ENCODE measurements around the gene PNPLA2. TPM values are rescaled to one million over a fixed set of nuclear protein-coding genes. Genes with fewer than 3 reads are reported as not detected.

The PNPLA2 gene
- total RNA-seq, 2 experiments from 2014 or later: 202 to 220 TPM

DNA sequence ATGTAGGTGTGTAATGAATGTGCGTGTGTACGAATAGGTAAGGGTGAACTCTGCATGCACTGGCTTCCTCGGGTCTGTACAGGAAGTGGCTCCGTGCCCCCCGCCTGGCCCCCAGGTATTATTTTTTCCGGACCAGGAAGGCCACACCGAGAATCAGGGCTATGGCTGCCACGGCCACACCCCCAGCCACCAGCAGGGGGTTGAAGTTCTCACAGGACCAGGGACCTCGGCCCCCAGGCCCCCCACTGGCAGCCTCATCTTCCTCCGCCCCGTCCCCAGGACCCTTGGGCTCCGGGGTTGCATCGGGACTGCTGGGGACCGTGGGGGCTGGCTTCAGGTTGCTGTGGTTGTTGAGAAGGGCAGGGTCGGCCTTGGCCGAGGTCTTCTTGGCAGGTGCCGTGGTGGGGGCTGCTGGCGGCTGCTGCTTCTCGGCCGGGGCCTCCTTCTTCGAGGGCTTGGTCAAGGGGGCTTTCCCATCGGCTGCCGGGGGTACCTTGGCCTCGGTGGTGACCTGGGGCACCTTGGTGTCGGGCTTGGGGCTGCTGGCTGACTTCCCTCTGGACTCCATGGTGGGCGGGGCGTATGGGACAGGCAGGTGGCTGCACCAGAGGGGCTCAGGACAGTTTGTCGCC, 30.6 kb upstream of the PNPLA2 start:
- POLR2A ChIA-PET: no interaction called here
- no peak overlapping the region for H3K4me3 Mint-ChIP-seq

GRCh38 chr11:788953-789940, 29.5 kb upstream of the PNPLA2 start:
- DNase-seq: no peak
- no peak overlapping the region for H3K27ac Mint-ChIP-seq
- CTCF ChIA-PET: no interaction called here

More for the DNA sequence above, 30.6 kb upstream of the PNPLA2 start:
- CTCF ChIA-PET: no interaction called here
- peaks cover 16% of the 10 kb centered on the region for H3K36me3 ChIP-seq (ENCODE audit: insufficient read depth, low read length)
- H3K27me3 Mint-ChIP-seq: no peaks in the 10 kb centered on the region
- H3K36me3 Mint-ChIP-seq (ENCODE audit: low read depth): peaks cover 4% of the 10 kb centered on the region
- no peak for DNase-seq
- peaks cover 0 to 5% of the 10 kb centered on the region in 2 experiments for H3K9me3 ChIP-seq (ENCODE audit: control insufficient read depth in 1 of 2, insufficient read depth in 1 of 2, low read length in 2 of 2)
- no peaks in the 10 kb centered on the region for H3K9me3 Mint-ChIP-seq
- intact Hi-C loops (cut with DNase I, micrococcal nuclease): no loop called here
- H3K4me1 ChIP-seq (ENCODE audit: insufficient read depth, low read length): peaks cover 17% of the 10 kb centered on the region
- H3K4me3 ChIP-seq (ENCODE audit: low read length): no peak overlapping the region
- H3K27me3 ChIP-seq (ENCODE audit: control insufficient read depth in 1 of 2, insufficient read depth in 2 of 2, low read length in 2 of 2): peaks cover 0 to 5% of the 10 kb centered on the region in 2 experiments
- H3K27ac ChIP-seq (ENCODE audit: low read depth in 1 of 2, low read length in 2 of 2): no peak overlapping the region
- no peak overlapping the region for H3K27ac Mint-ChIP-seq
- ATAC-seq (ENCODE audit: poor library complexity): no peak
- peaks cover 8% of the 10 kb centered on the region for H3K4me1 Mint-ChIP-seq (ENCODE audit: low read depth)
- TF ChIP-seq, protein P1, sequence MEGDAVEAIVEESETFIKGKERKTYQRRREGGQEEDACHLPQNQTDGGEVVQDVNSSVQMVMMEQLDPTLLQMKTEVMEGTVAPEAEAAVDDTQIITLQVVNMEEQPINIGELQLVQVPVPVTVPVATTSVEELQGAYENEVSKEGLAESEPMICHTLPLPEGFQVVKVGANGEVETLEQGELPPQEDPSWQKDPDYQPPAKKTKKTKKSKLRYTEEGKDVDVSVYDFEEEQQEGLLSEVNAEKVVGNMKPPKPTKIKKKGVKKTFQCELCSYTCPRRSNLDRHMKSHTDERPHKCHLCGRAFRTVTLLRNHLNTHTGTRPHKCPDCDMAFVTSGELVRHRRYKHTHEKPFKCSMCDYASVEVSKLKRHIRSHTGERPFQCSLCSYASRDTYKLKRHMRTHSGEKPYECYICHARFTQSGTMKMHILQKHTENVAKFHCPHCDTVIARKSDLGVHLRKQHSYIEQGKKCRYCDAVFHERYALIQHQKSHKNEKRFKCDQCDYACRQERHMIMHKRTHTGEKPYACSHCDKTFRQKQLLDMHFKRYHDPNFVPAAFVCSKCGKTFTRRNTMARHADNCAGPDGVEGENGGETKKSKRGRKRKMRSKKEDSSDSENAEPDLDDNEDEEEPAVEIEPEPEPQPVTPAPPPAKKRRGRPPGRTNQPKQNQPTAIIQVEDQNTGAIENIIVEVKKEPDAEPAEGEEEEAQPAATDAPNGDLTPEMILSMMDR (IDR thresholded peaks at IDR 0.05): no peak

GRCh38 chr11:789943-790342, 28.8 kb upstream of the PNPLA2 start, which contains the start of gene CEND1:
TSS of gene CEND1 (minus strand) at chr11:790090. CDS start at chr11:788576, 1,514 bp downstream.
- Mint-ChIP-seq H3K36me3 (ENCODE audit: low read depth) (peaks cover 4% of the 10 kb centered on the region), H3K27ac (no peak within 1 kb of the TSS)
- peak; percentile 62 for ATAC-seq (ENCODE audit: poor library complexity)

More at GRCh38 chr11:788953-789940, 29.5 kb upstream of the PNPLA2 start:
- Mint-ChIP-seq H3K4me1 (ENCODE audit: low read depth) (no peaks in the 10 kb centered on the region), H3K36me3 (ENCODE audit: low read depth) (peaks cover 4% of the 10 kb centered on the region), H3K4me3 (no peak overlapping the region), H3K9me3 (no peaks in the 10 kb centered on the region), H3K27me3 (no peaks in the 10 kb centered on the region)
- Histone ChIP-seq H3K27me3 (ENCODE audit: control insufficient read depth in 1 of 2, insufficient read depth in 2 of 2, low read length in 2 of 2) (peaks cover 0 to 5% of the 10 kb centered on the region in 2 experiments), H3K27ac (ENCODE audit: low read depth in 1 of 2, low read length in 2 of 2) (no peak overlapping the region), H3K4me1 (ENCODE audit: insufficient read depth, low read length) (peaks cover 20% of the 10 kb centered on the region), H3K36me3 (ENCODE audit: insufficient read depth, low read length) (peaks cover 26% of the 10 kb centered on the region), H3K9me3 (ENCODE audit: control insufficient read depth in 1 of 2, insufficient read depth in 1 of 2, low read length in 2 of 2) (peaks cover 0 to 5% of the 10 kb centered on the region in 2 experiments), H3K4me3 (ENCODE audit: low read length) (no peak overlapping the region)
- POLR2A ChIA-PET: interaction anchor here (1.4 kb wide), 1 partner anchor 16 kb away, joined by 3 read pairs; the partner anchor contains the start of gene PIDD1
- intact Hi-C loops (cut with DNase I, micrococcal nuclease): no loop called here
- ATAC-seq (ENCODE audit: poor library complexity): no peak
- TF ChIP-seq, protein P1 (IDR thresholded peaks at IDR 0.05): no peak

More at GRCh38 chr11:789943-790342, 28.8 kb upstream of the PNPLA2 start, which contains the start of gene CEND1:
- intact Hi-C loops (cut with DNase I, micrococcal nuclease): no loop called here
- Histone ChIP-seq H3K36me3 (ENCODE audit: insufficient read depth, low read length) (peaks cover 29% of the 10 kb centered on the region), H3K9me3 (ENCODE audit: control insufficient read depth in 1 of 2, insufficient read depth in 1 of 2, low read length in 2 of 2) (peaks cover 0 to 5% of the 10 kb centered on the region in 2 experiments), H3K27me3 (ENCODE audit: control insufficient read depth in 1 of 2, insufficient read depth in 2 of 2, low read length in 2 of 2) (peaks cover 0 to 5% of the 10 kb centered on the region in 2 experiments), H3K4me3 (ENCODE audit: low read length) (no peak within 1 kb of the TSS), H3K4me1 (ENCODE audit: insufficient read depth, low read length) (peaks cover 27% of the 10 kb centered on the region), H3K27ac (ENCODE audit: low read depth in 1 of 2, low read length in 2 of 2) (no peak within 1 kb of the TSS)
- no peaks in the 10 kb centered on the region for H3K27me3 Mint-ChIP-seq
- TF ChIP-seq, protein P1 (IDR thresholded peaks at IDR 0.05): no peak
- H3K9me3 Mint-ChIP-seq: no peaks in the 10 kb centered on the region
- no peaks in the 10 kb centered on the region for H3K4me1 Mint-ChIP-seq (ENCODE audit: low read depth)
- peak in 5 of 14 experiments; percentile 35 to 72 (median 47) for DNase-seq
- CTCF ChIA-PET: no interaction called here
- POLR2A ChIA-PET: interaction anchor here (1.4 kb wide), 1 partner anchor 15 kb away, joined by 3 read pairs; the partner anchor contains the start of gene PIDD1
- no peak within 1 kb of the TSS for H3K4me3 Mint-ChIP-seq
